Stimulated activated CD8-positive, alpha-beta memory T cell treated with anti-CD3 and anti-CD28 coated beads, Interleukin-4, amount 100 ng/mL, for 4 hours (primary cell): Measurements from ENCODE around the gene APOM.

Experiments
- DNase-seq, 2 donors: peaks; one replicate each; pipeline ENCODE4 v3.0.0-alpha.2; 2020; ENCODE audit warnings: low read depth in 2 of 2, low spot score in 1 of 2

Gene APOM

GRCh38 chr6:31702819-31703716 is 47.4 kb downstream of the APOM start, which contains the start of gene ABHD16A:
Gene ABHD16A (minus strand): TSS chr6:31703324. CDS start chr6:31703281, 43 bp downstream.
- peak; percentile 92 to 95 for DNase-seq

GRCh38 chr6:31705931-31706330 is 50.2 kb downstream of the APOM start:
- no peak for DNase-seq

GRCh38 chr6:31706599-31706998 is 50.9 kb downstream of the APOM start, which contains the start of gene LY6G6F:
Gene LY6G6F (plus strand): TSS chr6:31706866. CDS start chr6:31706907, 41 bp downstream.
- no peak for DNase-seq

GRCh38 chr6:31707701-31708100 is 52.0 kb downstream of the APOM start:
- no peak for DNase-seq
